Epithelial cell of proximal tubule (primary cell): ENCODE measurements around the gene AUTS2. TPM values are rescaled to one million over a fixed set of nuclear protein-coding genes. Genes with fewer than 3 reads are reported as not detected.

Experiments
- DNase-seq: peaks from one replicate; pipeline ENCODE4 v3.0.0-alpha.2; 2011; ENCODE audit warnings: low read depth
- H3K4me3 ChIP-seq: 2 replicates; pipeline ENCODE4 v1.5.1; 2011; ENCODE audit warnings: low read depth, mild to moderate bottlenecking, low read length
- CTCF ChIP-seq: conservative IDR thresholded peaks from 2 replicates; pipeline ENCODE4 v1.5.1; 2012; ENCODE audit warnings: low read depth, mild to moderate bottlenecking, low read length
- total RNA-seq: library from RNA; depleted of rRNA; stranded (reverse); fragments of >200 nt; gene quantifications from 2 replicates; pipeline ENCODE4 v1.2.3, GENCODE V29; 2015

The AUTS2 gene
- total RNA-seq, 1 donor from 2014 or later, result 10.0 TPM

GRCh38 chr7:69947998-69948397 lies 349.7 kb downstream of the AUTS2 start:
- TF ChIP-seq CTCF, result no peak

DNA sequence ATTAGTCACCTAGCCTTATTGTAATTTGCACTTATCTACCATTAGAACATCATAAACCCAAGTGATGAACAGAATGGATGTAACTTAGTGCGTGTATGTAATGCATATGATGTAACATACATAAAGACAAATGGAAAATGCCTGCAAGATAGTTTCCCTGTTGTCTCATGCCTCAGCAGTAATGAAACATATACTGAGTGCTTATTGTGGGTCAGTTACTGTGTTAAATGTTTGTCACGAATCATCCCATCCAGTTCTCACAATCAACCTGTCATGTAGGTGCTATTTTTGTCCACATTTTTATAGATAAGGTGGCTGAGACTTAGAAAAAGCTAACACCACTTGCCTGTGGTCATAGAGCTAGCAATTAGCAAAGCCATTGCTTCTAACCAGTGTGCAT lies 350.8 kb downstream of the AUTS2 start:
- H3K4me3 ChIP-seq, result no peak overlapping the region
- no peak for DNase-seq
- TF ChIP-seq CTCF, result no peak

More at GRCh38 chr7:69947998-69948397, 349.7 kb downstream of the AUTS2 start:
- no peak overlapping the region for H3K4me3 ChIP-seq
- no peak for DNase-seq

- DNase-seq, result no peak
- H3K4me3 ChIP-seq, result no peak overlapping the region
- no peak for TF ChIP-seq CTCF
Observed at GRCh38 chr7:69951458-69951857, 353.2 kb downstream of the AUTS2 start.

DNA sequence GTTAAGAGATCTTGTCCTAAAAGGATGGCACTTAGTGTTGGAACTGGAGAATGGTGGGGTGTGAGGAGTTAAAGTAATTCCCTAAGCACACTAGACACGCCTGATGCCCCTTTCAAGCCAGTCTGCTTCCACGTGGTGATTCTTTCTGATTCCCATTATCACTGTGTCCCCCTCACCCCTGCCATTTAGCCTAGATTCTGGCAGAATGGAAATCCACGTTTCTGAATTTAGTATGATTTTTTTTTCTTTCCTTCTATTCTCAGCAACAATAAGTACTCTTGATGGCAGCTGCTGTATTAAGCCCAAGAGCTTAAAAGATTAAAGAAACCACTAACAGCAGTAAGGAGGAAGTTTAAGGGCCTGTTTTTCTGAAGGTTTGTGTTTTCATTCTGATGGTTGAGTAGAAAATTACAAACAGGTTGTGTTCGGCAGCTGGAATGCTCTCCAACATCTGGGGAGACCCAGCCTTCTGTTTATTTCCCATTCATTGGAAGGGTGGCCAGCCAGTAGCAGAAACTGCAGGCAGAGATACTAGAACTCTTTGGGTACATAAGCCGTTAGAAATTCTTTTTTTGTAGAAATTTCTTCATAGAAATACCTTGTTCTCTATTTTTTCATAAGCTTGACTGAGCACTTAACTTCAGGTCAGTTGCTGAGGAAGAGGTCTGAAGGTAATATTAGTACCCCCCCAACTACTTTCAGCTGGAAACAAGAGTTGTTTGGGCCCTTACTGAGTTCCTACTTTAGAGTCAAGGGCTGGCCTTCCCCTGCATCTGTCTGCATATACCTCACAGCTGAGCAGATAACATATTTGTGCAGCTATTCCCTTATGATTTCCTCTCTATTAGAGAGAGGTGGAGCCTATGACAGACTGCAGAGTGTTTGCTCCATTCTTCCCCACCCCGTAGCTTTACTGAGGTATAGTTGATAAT lies 355.1 kb downstream of the AUTS2 start:
- TF ChIP-seq CTCF, result no peak
- no peak overlapping the region for H3K4me3 ChIP-seq
- no peak for DNase-seq

- no peak for TF ChIP-seq CTCF
- no peak overlapping the region for H3K4me3 ChIP-seq
- DNase-seq, result no peak
Observed at GRCh38 chr7:69956541-69956940, 358.3 kb downstream of the AUTS2 start.

- no peak for DNase-seq
- TF ChIP-seq CTCF, result no peak
- H3K4me3 ChIP-seq, result no peak overlapping the region
Observed at GRCh38 chr7:69957661-69958060, 359.4 kb downstream of the AUTS2 start.
